ENCODE data around the gene SETD2. TPM values are rescaled to one million over a fixed set of nuclear protein-coding genes. Genes with fewer than 3 reads are reported as not detected.
"Not testable (repeated sequence)": the region's sequence is repeated elsewhere in the genome, so short reads cannot be mapped to it uniquely, and the experiment has no call there.

SETD2 gene, protein sequence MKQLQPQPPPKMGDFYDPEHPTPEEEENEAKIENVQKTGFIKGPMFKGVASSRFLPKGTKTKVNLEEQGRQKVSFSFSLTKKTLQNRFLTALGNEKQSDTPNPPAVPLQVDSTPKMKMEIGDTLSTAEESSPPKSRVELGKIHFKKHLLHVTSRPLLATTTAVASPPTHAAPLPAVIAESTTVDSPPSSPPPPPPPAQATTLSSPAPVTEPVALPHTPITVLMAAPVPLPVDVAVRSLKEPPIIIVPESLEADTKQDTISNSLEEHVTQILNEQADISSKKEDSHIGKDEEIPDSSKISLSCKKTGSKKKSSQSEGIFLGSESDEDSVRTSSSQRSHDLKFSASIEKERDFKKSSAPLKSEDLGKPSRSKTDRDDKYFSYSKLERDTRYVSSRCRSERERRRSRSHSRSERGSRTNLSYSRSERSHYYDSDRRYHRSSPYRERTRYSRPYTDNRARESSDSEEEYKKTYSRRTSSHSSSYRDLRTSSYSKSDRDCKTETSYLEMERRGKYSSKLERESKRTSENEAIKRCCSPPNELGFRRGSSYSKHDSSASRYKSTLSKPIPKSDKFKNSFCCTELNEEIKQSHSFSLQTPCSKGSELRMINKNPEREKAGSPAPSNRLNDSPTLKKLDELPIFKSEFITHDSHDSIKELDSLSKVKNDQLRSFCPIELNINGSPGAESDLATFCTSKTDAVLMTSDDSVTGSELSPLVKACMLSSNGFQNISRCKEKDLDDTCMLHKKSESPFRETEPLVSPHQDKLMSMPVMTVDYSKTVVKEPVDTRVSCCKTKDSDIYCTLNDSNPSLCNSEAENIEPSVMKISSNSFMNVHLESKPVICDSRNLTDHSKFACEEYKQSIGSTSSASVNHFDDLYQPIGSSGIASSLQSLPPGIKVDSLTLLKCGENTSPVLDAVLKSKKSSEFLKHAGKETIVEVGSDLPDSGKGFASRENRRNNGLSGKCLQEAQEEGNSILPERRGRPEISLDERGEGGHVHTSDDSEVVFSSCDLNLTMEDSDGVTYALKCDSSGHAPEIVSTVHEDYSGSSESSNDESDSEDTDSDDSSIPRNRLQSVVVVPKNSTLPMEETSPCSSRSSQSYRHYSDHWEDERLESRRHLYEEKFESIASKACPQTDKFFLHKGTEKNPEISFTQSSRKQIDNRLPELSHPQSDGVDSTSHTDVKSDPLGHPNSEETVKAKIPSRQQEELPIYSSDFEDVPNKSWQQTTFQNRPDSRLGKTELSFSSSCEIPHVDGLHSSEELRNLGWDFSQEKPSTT (N-terminal part only)
- 121 TPM for total RNA-seq

DNA sequence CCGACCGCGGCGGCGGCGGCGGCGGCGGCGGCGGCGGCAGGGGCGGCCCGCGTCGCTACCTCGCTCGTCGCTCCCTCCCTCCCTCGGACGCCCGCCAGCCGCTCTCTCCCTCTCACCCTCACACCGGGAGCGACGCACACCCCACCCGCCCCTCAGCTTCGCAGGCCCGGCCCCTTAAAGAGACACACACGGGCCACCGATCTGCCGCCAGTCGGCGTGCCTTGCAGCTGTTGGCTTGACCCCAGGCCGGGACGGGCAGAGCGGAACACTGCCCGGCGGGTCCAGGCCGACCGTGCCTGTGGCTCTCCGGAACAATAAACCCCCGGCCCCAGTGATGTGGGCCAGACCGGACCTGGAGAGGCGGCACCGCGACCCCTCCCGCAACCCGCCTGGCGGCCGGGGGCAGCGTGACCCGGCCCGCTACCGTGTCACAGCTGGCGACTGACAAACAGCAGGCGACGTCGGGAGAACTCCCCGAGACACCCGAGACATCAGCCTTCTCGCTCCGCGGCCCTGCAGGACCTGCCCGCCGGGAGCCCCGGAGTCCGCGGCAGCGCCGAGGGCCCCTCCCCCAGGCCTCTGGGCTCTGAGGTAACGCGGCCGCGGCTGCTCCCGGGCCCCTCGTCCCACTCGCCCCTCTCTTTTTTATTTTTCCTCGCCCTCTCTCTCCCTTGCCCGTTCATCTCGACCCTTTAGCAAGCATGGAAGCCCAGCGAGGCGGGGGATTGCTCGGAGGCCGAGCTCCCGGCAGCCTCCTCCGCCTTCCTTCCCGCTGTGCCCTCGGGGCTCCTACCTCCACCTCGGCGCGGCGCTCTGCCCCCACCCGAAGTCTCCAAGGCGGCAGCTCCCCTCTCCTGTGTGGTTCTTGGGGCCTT, at the start of gene SETD2:
TSS of gene SETD2 (minus strand) at position 107 of the 875 bp plus-strand sequence. CDS start 189 bp downstream, outside the sequence.
- H3K4me3 ChIP-seq (ENCODE audit: low read length), result peak within 1 kb of the TSS; percentile 96
- H3K9me3 ChIP-seq (ENCODE audit: low read depth, low read length), result no peaks in the 10 kb centered on the region
- peaks cover 50% of the 10 kb centered on the region for H3K4me1 ChIP-seq (ENCODE audit: insufficient read depth, low read length)
- H3K27me3 ChIP-seq (ENCODE audit: insufficient read depth, low read length), result no peaks in the 10 kb centered on the region

DNA sequence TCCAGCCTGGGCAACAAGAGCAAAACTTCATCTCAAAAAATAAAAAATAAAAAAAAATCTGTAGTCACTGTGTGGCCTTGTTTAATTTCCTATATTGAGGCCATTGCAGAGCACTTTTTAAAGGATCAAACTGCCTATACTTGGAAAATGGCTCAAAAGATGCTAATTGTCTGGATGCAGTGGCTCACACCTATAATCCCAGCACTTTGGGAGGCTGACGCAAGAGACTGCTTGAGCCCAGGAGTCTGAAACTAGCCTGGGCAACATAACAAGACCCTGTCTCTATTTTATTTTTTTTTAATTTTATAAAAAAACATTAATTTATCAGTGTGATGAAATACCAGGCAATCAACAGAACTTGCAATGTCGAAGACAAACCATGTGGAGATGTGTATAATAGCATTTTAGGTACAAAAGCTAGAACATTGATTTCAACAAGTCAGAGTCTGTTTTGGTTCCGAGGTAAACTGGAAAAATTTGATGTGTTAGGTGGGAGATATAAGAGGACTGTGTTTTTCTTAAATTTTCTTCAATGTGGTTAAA, 47.0 kb upstream of the SETD2 start:
- H3K9me3 ChIP-seq (ENCODE audit: low read depth, low read length), result no peaks in the 10 kb centered on the region
- H3K4me3 ChIP-seq (ENCODE audit: low read length), result no peak overlapping the region
- no peaks in the 10 kb centered on the region for H3K27me3 ChIP-seq (ENCODE audit: insufficient read depth, low read length)
- no peaks in the 10 kb centered on the region for H3K4me1 ChIP-seq (ENCODE audit: insufficient read depth, low read length)

DNA sequence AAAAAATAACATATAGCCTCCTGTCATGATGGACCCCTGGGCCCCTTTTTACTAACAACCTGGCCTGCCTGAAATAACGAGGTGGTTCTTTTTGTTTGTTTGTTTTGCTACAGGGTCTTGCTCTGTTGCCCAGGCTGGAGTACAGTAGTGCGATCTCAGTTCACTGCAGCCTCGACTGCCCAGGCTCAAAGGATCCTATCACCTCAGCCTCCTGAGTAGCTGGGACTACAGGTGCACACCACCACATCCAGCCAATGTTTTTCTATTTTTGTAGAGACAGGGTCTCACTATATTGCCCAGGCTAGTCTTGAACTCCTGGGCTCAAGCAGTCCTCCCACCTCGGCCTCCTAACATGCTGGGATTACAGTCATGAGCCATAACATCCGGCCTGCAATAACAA, 42.1 kb upstream of the SETD2 start:
- not testable (repeated sequence) for H3K27me3 ChIP-seq (ENCODE audit: insufficient read depth, low read length); H3K9me3 ChIP-seq (ENCODE audit: low read depth, low read length); H3K4me1 ChIP-seq (ENCODE audit: insufficient read depth, low read length); H3K4me3 ChIP-seq (ENCODE audit: low read length)

DNA sequence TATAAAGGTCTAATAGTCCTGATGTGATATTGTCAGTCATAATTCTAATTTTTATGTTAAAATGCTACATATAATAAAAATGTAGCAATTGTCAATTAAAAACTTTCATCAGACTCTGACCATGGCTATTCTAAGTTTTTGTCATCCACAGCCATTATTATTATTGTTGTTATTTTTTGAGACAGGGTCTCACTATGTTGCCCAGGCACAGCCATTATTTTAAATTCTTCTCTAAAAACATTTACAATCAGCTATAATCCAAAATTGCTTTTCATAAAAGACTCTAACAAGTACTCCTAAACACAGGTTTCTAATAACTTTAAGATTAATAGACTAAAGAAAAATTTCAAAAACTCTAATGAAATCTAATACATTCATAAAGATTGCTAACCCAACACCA, 41.0 kb upstream of the SETD2 start:
- H3K4me3 ChIP-seq (ENCODE audit: low read length), result no peak overlapping the region
- H3K9me3 ChIP-seq (ENCODE audit: low read depth, low read length), result no peaks in the 10 kb centered on the region
- no peaks in the 10 kb centered on the region for H3K4me1 ChIP-seq (ENCODE audit: insufficient read depth, low read length)
- H3K27me3 ChIP-seq (ENCODE audit: insufficient read depth, low read length), result no peaks in the 10 kb centered on the region

DNA sequence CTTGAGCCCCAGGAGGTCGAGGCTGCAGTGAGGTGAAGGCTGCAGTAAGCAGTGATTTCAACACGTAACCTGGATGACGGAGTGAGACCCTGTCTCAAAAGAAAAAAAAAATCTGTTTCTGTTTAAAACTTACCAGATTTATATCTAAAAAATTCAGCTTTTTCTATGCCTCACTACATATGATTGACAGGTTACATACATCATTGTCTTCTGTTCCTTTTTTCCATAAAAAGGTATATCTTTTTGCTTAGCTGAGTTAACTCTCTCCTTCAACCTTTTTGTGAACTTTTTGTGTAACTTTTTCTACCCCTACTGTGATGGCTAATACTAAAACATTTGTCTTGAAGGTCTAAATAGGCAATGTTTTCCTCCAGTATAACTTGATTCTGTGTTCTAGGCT, 38.6 kb upstream of the SETD2 start:
- Histone ChIP-seq H3K27me3 (ENCODE audit: insufficient read depth, low read length) (no peaks in the 10 kb centered on the region), H3K4me1 (ENCODE audit: insufficient read depth, low read length) (no peaks in the 10 kb centered on the region), H3K4me3 (ENCODE audit: low read length) (no peak overlapping the region), H3K9me3 (ENCODE audit: low read depth, low read length) (no peaks in the 10 kb centered on the region)

DNA sequence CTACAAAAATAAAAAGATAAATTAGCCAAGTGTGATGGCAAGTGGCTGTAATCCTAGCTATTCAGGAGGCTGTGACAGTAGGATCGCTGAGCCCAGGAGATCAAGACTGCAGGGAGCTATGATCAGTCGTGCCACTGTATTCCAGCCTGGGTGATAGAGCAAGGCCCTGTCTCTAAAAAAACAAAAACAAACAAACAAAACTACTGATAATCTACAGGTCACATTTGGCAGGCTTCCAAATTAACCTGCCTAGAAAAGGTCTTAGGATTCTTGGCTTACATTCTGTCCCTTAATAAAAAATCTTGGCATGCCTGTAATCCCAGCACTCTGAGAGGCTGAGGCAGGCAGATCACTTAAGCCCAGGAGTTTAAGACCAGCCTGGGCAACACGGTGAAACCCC, 33.4 kb upstream of the SETD2 start:
- H3K9me3 ChIP-seq (ENCODE audit: low read depth, low read length), result no peaks in the 10 kb centered on the region

DNA sequence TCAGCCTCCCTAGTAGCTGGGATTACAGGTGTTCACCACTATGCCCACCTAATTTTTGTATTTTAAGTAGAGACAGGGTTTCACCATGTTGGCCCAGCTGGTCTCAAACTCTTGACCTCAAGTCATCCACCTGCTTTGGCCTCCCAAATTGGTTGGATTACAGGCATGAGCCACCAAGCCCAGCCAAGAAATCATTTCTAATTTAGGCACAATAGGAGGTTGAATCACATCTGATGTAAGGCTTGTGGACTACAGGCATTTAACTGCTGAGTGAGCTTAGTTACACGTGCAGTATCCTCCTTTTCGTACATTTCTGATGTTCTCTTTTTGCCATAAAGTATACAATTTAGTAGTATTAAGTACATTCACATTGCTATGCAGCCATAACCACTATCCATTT, 31.1 kb upstream of the SETD2 start:
- no peaks in the 10 kb centered on the region for H3K4me1 ChIP-seq (ENCODE audit: insufficient read depth, low read length)
- no peaks in the 10 kb centered on the region for H3K9me3 ChIP-seq (ENCODE audit: low read depth, low read length)
- no peaks in the 10 kb centered on the region for H3K27me3 ChIP-seq (ENCODE audit: insufficient read depth, low read length)
- no peak overlapping the region for H3K4me3 ChIP-seq (ENCODE audit: low read length)

More for the DNA sequence above, 33.4 kb upstream of the SETD2 start:
- no peak overlapping the region for H3K4me3 ChIP-seq (ENCODE audit: low read length)
- no peaks in the 10 kb centered on the region for H3K27me3 ChIP-seq (ENCODE audit: insufficient read depth, low read length)
- H3K4me1 ChIP-seq (ENCODE audit: insufficient read depth, low read length), result no peaks in the 10 kb centered on the region

DNA sequence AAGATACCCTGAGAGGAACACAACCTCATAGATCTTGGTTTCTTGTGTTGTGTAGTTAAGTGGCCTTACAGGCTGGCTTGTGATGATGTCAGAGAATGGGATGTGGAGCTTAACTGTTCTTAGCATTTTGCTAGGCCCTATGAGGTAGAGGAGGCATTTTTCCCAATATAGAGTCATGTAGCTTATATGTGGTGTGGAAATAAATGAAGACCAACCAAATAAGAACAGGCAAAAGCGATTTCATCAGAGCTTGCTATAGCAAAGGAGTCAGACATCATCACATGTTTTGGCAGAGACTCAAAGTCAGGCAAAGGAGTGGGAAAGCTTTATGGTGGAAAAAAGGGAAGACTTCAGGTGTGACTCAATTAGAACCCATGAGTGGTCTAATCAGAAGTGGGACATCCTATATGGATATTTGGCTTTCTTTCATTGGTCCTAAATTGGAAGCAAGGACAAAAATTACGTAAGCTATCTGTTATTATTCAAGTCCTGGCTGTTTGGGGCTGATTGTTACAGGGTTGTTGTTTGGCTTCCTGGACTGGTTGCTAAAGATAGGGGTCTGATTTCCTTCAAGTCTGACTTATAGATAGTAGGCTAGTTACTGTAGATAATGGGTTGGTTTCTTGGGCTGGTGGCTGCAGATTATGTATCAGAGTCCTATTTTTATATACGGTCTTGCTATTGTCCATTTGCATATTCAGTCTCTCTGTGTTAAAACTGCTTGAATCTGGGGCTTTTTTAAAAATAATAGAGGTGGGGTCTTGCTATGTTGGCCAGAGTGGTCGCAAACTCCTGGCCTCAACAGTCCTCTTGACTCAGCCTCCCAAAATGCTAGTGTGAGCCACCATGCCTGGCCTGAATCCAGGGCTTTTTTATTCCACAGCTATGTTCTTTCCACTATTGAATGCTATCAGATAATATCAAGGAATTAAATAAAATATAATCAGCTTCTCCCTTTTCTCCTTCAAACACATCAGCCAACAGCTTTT, 30.3 kb upstream of the SETD2 start:
- Histone ChIP-seq H3K4me1 (ENCODE audit: insufficient read depth, low read length) (no peaks in the 10 kb centered on the region), H3K27me3 (ENCODE audit: insufficient read depth, low read length) (no peaks in the 10 kb centered on the region), H3K9me3 (ENCODE audit: low read depth, low read length) (no peaks in the 10 kb centered on the region), H3K4me3 (ENCODE audit: low read length) (no peak overlapping the region)

DNA sequence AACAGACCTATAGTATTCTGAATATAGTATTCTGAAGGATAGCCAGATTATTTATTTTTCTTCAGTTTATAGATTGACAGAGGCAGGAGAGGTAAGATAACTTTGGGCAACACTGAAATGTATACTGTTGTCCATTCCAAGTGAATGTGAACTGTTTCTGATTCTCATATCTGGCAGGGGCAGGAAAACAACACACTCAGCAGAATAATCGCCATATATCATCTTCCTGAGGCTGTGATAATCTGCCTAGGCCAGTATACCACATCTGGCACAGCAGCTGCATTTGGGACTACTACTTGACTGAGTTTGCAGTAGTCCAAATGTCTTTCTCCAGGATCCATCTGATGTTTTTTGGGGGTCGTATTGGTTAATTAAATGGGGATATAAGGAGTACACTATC, 22.4 kb upstream of the SETD2 start:
- no peaks in the 10 kb centered on the region for H3K27me3 ChIP-seq (ENCODE audit: insufficient read depth, low read length)
- H3K4me3 ChIP-seq (ENCODE audit: low read length), result no peak overlapping the region
- H3K9me3 ChIP-seq (ENCODE audit: low read depth, low read length), result no peaks in the 10 kb centered on the region

DNA sequence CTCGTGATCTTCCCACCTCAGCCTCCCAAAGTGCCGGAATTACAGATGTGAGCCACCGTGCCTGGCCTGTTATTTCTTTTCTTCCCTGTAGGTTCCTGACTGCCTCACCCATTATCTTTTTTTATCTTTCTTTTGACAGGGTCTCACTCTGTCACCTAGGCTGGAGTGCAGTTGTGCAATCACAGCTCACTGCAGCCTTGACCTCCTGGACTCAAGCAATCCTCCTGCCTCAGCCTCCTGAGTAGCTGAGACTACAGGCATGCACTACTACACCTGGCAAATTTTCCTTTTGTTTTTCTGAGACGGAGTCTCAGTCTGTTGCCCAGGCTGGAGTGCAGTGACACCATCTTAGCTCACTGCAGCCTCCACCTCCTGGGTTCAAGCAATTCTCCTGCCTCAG, 17.8 kb upstream of the SETD2 start:
- H3K4me1 ChIP-seq (ENCODE audit: insufficient read depth, low read length); H3K9me3 ChIP-seq (ENCODE audit: low read depth, low read length); H3K4me3 ChIP-seq (ENCODE audit: low read length); H3K27me3 ChIP-seq (ENCODE audit: insufficient read depth, low read length): not testable (repeated sequence)

More for the DNA sequence above, 22.4 kb upstream of the SETD2 start:
- no peaks in the 10 kb centered on the region for H3K4me1 ChIP-seq (ENCODE audit: insufficient read depth, low read length)

DNA sequence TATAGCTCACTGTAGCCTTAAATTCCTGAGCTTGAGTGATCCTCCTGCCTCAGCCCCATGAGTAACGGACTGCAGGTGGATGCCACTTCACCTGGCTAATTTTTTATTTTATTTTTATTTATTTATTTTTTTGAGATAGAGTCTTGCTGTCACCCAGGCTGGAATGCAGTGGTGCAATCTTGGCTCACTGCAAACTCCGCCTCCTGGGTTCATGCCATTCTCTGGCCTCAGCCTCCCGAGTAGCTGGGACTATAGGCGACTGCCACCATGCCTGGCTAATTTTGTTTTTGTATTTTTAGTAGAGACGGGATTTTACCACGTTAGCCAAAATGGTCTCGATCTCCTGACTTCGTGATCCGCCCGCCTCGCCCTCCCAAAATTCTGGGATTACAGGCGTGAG, 16.1 kb upstream of the SETD2 start:
- not testable (repeated sequence) for H3K27me3 ChIP-seq (ENCODE audit: insufficient read depth, low read length); H3K4me3 ChIP-seq (ENCODE audit: low read length); H3K9me3 ChIP-seq (ENCODE audit: low read depth, low read length); H3K4me1 ChIP-seq (ENCODE audit: insufficient read depth, low read length)

DNA sequence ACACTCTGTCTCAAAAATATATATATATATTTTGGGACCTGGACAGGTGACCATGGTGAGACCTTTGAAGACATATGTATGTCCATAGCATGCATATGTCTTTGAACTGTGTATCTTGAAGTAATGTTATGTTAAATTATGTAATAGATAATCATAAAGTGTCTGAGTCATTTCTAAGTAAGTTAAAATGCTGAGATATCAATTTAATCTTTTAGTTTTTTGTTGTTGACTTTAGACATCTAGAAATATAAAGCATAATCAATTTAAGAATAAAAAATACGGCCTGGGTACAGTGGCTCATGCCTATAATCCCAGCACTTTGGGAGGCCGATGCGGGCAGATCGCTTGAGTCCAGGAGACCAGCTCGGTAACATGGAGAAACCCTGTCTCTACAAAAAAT, 12.7 kb upstream of the SETD2 start:
- H3K4me3 ChIP-seq (ENCODE audit: low read length), result no peak overlapping the region
- H3K4me1 ChIP-seq (ENCODE audit: insufficient read depth, low read length), result peaks cover 7% of the 10 kb centered on the region
- no peaks in the 10 kb centered on the region for H3K9me3 ChIP-seq (ENCODE audit: low read depth, low read length)
- no peaks in the 10 kb centered on the region for H3K27me3 ChIP-seq (ENCODE audit: insufficient read depth, low read length)
